GM23338 (cell line): ENCODE measurements around the gene YPEL2. TPM values are rescaled to one million over a fixed set of nuclear protein-coding genes. Genes with fewer than 3 reads are reported as not detected.

Experiments used
- ATAC-seq: fragments of 200-7000 bp; cut with Tn5 transposase; 3 replicates; pipeline ENCODE4 v1.9.1; 2020
- DNase-seq: peaks from one replicate; pipeline ENCODE4 v3.0.0-alpha.2; 2015; ENCODE audit warnings: low spot score
- H2AFZ ChIP-seq: fragments of 200-600 bp; sonication (generic); 2 replicates; pipeline ENCODE4 v1.8.0; 2016; ENCODE audit warnings: antibody characterized with exemption, mild to moderate bottlenecking, moderate library complexity
- H3F3A ChIP-seq: fragments of 200-600 bp; sonication (generic); replicated peaks from 2 replicates; pipeline ENCODE4 v1.8.0; 2017; ENCODE audit warnings: antibody characterized with exemption, mixed run types, low read depth
- H3K27ac ChIP-seq: fragments of 200-600 bp; sonication (generic); 2 replicates; pipeline ENCODE4 v1.6.1; 2016; ENCODE audit warnings: low read depth
- H3K27me3 ChIP-seq: fragments of 200-600 bp; sonication (generic); 2 replicates; pipeline ENCODE4 v1.8.0; 2016; ENCODE audit warnings: mild to moderate bottlenecking, mixed run types, moderate library complexity; ENCODE audit not compliant: insufficient read depth
- H3K36me3 ChIP-seq: fragments of 200-600 bp; sonication (generic); 2 replicates; pipeline ENCODE4 v1.8.0; 2016; ENCODE audit warnings: mild to moderate bottlenecking; ENCODE audit not compliant: insufficient read depth
- H3K4me1 ChIP-seq: fragments of 200-600 bp; sonication (generic); 2 replicates; pipeline ENCODE4 v1.8.0; 2016; ENCODE audit warnings: mild to moderate bottlenecking, moderate library complexity; ENCODE audit not compliant: insufficient read depth
- H3K4me2 ChIP-seq: fragments of 200-600 bp; sonication (generic); 2 replicates; pipeline ENCODE4 v1.7.1; 2017; ENCODE audit warnings: mixed run types
- H3K4me3 ChIP-seq: fragments of 200-600 bp; sonication (generic); 2 replicates; pipeline ENCODE4 v1.6.1; 2016; ENCODE audit warnings: mixed run types
- H3K79me2 ChIP-seq: fragments of 200-600 bp; sonication (generic); replicated peaks from 2 replicates; pipeline ENCODE4 v1.8.0; 2017; ENCODE audit warnings: mild to moderate bottlenecking; ENCODE audit not compliant: insufficient read depth
- H3K9me2 ChIP-seq: fragments of 200-600 bp; sonication (generic); 2 replicates; pipeline ENCODE4 v1.8.0; 2017; ENCODE audit not compliant: insufficient read depth
- H4K20me1 ChIP-seq: fragments of 200-600 bp; sonication (generic); replicated peaks from 2 replicates; pipeline ENCODE4 v1.8.0; 2017; ENCODE audit warnings: mild to moderate bottlenecking; ENCODE audit not compliant: insufficient read depth
- H3K27ac Mint-ChIP-seq: 2 replicates; pipeline ENCODE4 v1.8.0; 2020; ENCODE audit warnings: inconsistent platforms, mild to moderate bottlenecking, moderate library complexity, mixed read lengths
- H3K27me3 Mint-ChIP-seq: 3 replicates; pipeline ENCODE4 v1.8.0; 2022; ENCODE audit warnings: low read depth, mild to moderate bottlenecking, moderate library complexity, mixed read lengths, inconsistent platforms; ENCODE audit not compliant: insufficient read depth, poor library complexity
- H3K36me3 Mint-ChIP-seq: 3 replicates; pipeline ENCODE4 v1.8.0; 2021; ENCODE audit warnings: low read depth, mild to moderate bottlenecking, inconsistent platforms, moderate library complexity, mixed read lengths
- H3K4me1 Mint-ChIP-seq: 3 replicates; pipeline ENCODE4 v1.8.0; 2020; ENCODE audit warnings: mild to moderate bottlenecking, inconsistent platforms, mixed read lengths
- H3K4me3 Mint-ChIP-seq: 3 replicates; pipeline ENCODE4 v1.8.0; 2021; ENCODE audit warnings: moderate library complexity, mild to moderate bottlenecking, inconsistent platforms, mixed read lengths
- H3K9me3 Mint-ChIP-seq: 3 replicates; pipeline ENCODE4 v1.8.0; 2020; ENCODE audit warnings: moderate library complexity, mild to moderate bottlenecking, inconsistent platforms, mixed read lengths
- EZH2phosphoT487 ChIP-seq: fragments of 200-600 bp; sonication (generic); IDR thresholded peaks from one replicate; pipeline ENCODE4 v1.8.1; 2018; ENCODE audit warnings: antibody characterized with exemption; ENCODE audit not compliant: unreplicated experiment
- JUNB ChIP-seq: IDR thresholded peaks from one replicate; pipeline ENCODE4 v1.6.1; 2016; ENCODE audit warnings: antibody characterized with exemption; ENCODE audit not compliant: unreplicated experiment
- POLR2AphosphoS5 ChIP-seq: IDR thresholded peaks from 2 replicates; pipeline ENCODE4 v1.6.1; 2016; ENCODE audit warnings: antibody characterized with exemption, low read depth
- REST ChIP-seq: IDR thresholded peaks from one replicate; pipeline ENCODE4 v1.6.1; 2018; ENCODE audit warnings: antibody characterized with exemption; ENCODE audit not compliant: unreplicated experiment
- STAT1 ChIP-seq: IDR thresholded peaks from one replicate; pipeline ENCODE4 v1.6.1; 2016; ENCODE audit warnings: antibody characterized with exemption; ENCODE audit not compliant: unreplicated experiment
- ZNF331 ChIP-seq: fragments of 250-450 bp; sonication (Bioruptor Pico); IDR thresholded peaks from 2 replicates; pipeline ENCODE4 v1.5.0; 2020; ENCODE audit warnings: low read depth, mild to moderate bottlenecking, moderate library complexity
- ZNF462 ChIP-seq: fragments of 250-450 bp; sonication (Bioruptor Pico); IDR thresholded peaks from 2 replicates; pipeline ENCODE4 v1.5.0; 2020; ENCODE audit warnings: mild to moderate bottlenecking, moderate library complexity
- polyA plus RNA-seq: library from polyadenylated mRNA; unstranded; fragments of >200 nt; fragmentation: Nextera tagmentation; extraction: Ambion mirVana; gene quantifications from 2 replicates; pipeline ENCODE4 v1.2.1, GENCODE V29; 2016
- total RNA-seq: library from RNA; depleted of rRNA; stranded (reverse); fragments of >200 nt; shearing (Covaris generic); gene quantifications from 2 replicates; pipeline ENCODE4 v1.2.3, GENCODE V29; 2014

The YPEL2 gene
- total and polyA plus RNA-seq, 2 experiments from 2014 or later: 4.1 to 5.2 TPM

GRCh38 chr17:59373882-59374495 lies 42.5 kb downstream of the YPEL2 start:
- peaks cover 2% of the 10 kb centered on the region for H3K27me3 Mint-ChIP-seq
- Histone ChIP-seq H3K9me2 (0 out of 2 replicates have a peak, but pooled peaks cover 3% of the 10 kb centered on the region), H3K27me3 (no peaks in the 10 kb centered on the region), H2AFZ (no peak overlapping the region), H3K27ac (no peak overlapping the region), H3K4me3 (no peak overlapping the region), H3K4me1 (peaks cover 8% of the 10 kb centered on the region; the same call in 1 of the 2 replicates), H3K79me2 (no peaks in the 10 kb centered on the region), H3F3A (no peaks in the 10 kb centered on the region), H3K36me3 (no peaks in the 10 kb centered on the region), H3K4me2 (no peak overlapping the region), H4K20me1 (no peaks in the 10 kb centered on the region)
- ATAC-seq (no peak), DNase-seq (no peak)
- TF ChIP-seq ZNF462 (CRISPR knock-in tag) (no peak), STAT1 (no peak), EZH2phosphoT487 (no peak)
- no peaks in the 10 kb centered on the region for H3K36me3 Mint-ChIP-seq
- H3K27ac Mint-ChIP-seq: no peak overlapping the region
- peaks cover 33% of the 10 kb centered on the region for H3K4me1 Mint-ChIP-seq
- no peaks in the 10 kb centered on the region for H3K9me3 Mint-ChIP-seq
- H3K4me3 Mint-ChIP-seq: no peak overlapping the region

GRCh38 chr17:59374612-59375011 lies 43.2 kb downstream of the YPEL2 start:
- 0 out of 2 replicates have a peak, but pooled peaks cover 3% of the 10 kb centered on the region for H3K9me2 ChIP-seq
- no peak overlapping the region for H3K4me3 Mint-ChIP-seq
- peaks cover 28% of the 10 kb centered on the region for H3K4me1 Mint-ChIP-seq
- H3K4me3 ChIP-seq: no peak overlapping the region
- no peaks in the 10 kb centered on the region for H4K20me1 ChIP-seq
- no peak overlapping the region for H3K27ac Mint-ChIP-seq
- no peaks in the 10 kb centered on the region for H3F3A ChIP-seq
- no peaks in the 10 kb centered on the region for H3K9me3 Mint-ChIP-seq
- no peaks in the 10 kb centered on the region for H3K36me3 Mint-ChIP-seq
- no peak for DNase-seq
- H3K79me2 ChIP-seq: no peaks in the 10 kb centered on the region
- ATAC-seq: no peak
- H3K4me2 ChIP-seq: no peak overlapping the region
- no peaks in the 10 kb centered on the region for H3K36me3 ChIP-seq
- peaks cover 3% of the 10 kb centered on the region; the same call in 1 of the 2 replicates for H3K4me1 ChIP-seq
- no peak overlapping the region for H2AFZ ChIP-seq
- H3K27ac ChIP-seq: no peak overlapping the region
- H3K27me3 ChIP-seq: no peaks in the 10 kb centered on the region
- peaks cover 2% of the 10 kb centered on the region for H3K27me3 Mint-ChIP-seq
- TF ChIP-seq POLR2AphosphoS5 (no peak), EZH2phosphoT487 (no peak), ZNF331 (CRISPR knock-in tag) (no peak), JUNB (no peak), REST (no peak)
